Thyroid gland (tissue), 4 donors: Measurements from ENCODE around the gene ALDH2. TPM values are rescaled to one million over a fixed set of nuclear protein-coding genes. Genes with fewer than 3 reads are reported as not detected.
"Not testable (repeated sequence)": the region's sequence is repeated elsewhere in the genome, so short reads cannot be mapped to it uniquely, and the experiment has no call there.

Source experiments
- DNase-seq, 2 donors: peaks; one replicate each; pipeline ENCODE4 v3.0.0-alpha.2; 2019
- H3K27ac ChIP-seq, 3 donors: fragments of 200-600 bp; sonication (generic); 1 replicate in 2 of 3; 2 replicates in 1 of 3; pipeline ENCODE4 v1.5.1; 2016 to 2019; ENCODE audit warnings: mild to moderate bottlenecking in 1 of 3, moderate library complexity in 1 of 3
- H3K27me3 ChIP-seq: fragments of 200-600 bp; sonication (generic); one replicate; pipeline ENCODE4 v1.5.1; 2019
- H3K36me3 ChIP-seq, 2 donors: fragments of 200-600 bp; sonication (generic); one replicate each; pipeline ENCODE4 v1.5.1; 2016 to 2019
- H3K4me1 ChIP-seq, 2 donors: fragments of 200-600 bp; sonication (generic); one replicate each; pipeline ENCODE4 v1.5.1; 2017 to 2019
- H3K4me3 ChIP-seq, 3 donors: fragments of 200-600 bp; sonication (generic); replicated peaks in 1 of 3; 1 replicate in 2 of 3; 2 replicates in 1 of 3; pipeline ENCODE4 v1.5.1; 2016; ENCODE audit warnings: mild to moderate bottlenecking in 1 of 3
- H3K9me3 ChIP-seq: fragments of 200-600 bp; sonication (generic); one replicate; pipeline ENCODE4 v1.5.1; 2017
- CTCF ChIP-seq, 6 experiments: fragments of 200-600 bp in 3 of 6; fragments of 450-650 bp in 3 of 6; sonication (generic) in 3 of 6; IDR thresholded peaks; one replicate each; pipeline ENCODE4 v1.5.1; 2016 to 2019; ENCODE audit warnings: antibody characterized with exemption in 6 of 6, mild to moderate bottlenecking in 2 of 6, inconsistent platforms in 1 of 6, moderate library complexity in 1 of 6
- POLR2A ChIP-seq, 2 donors: fragments of 450-650 bp; IDR thresholded peaks; one replicate each; pipeline ENCODE4 v1.6.1; 2017; ENCODE audit warnings: antibody characterized with exemption in 2 of 2, mild to moderate bottlenecking in 2 of 2, moderate library complexity in 1 of 2
- WGBS, 2 donors: methylation state at CpG; one replicate each; pipeline ENCODE4 v1.1.5; 2017; 5-methylcytosine and 5-hydroxymethylcytosine counted together
- intact Hi-C: fragments of 100-400 bp; cut with DNase I; formaldehyde crosslinking; loops from one replicate; pipeline ENCODE4 v1.15.1; 2023
- total RNA-seq, 4 donors: library from RNA; depleted of rRNA; stranded (reverse); fragments of >200 nt; gene quantifications; one replicate each; pipeline ENCODE4 v1.2.3, GENCODE V29; 2016

ALDH2 gene
- total RNA-seq, 4 donors from 2014 or later, result 90.7 to 112 (median 97.8) TPM

GRCh38 chr12:111732786-111733185 lies 33.9 kb upstream of the ALDH2 start:
- Histone ChIP-seq H3K9me3 (no peaks in the 10 kb centered on the region), H3K36me3 (peaks cover 18 to 33% of the 10 kb centered on the region in 2 donors), H3K4me3 (no peak overlapping the region), H3K27ac (no peak overlapping the region), H3K27me3 (no peaks in the 10 kb centered on the region), H3K4me1 (no peaks in the 10 kb centered on the region)
- 95% methylated on average over 4 of the region's 4 CpGs for WGBS, 2 donors
- intact Hi-C loops, result no loop called here
- DNase-seq, result no peak
- no peak for TF ChIP-seq CTCF (IDR thresholded peaks at IDR 0.05)
- TF ChIP-seq POLR2A (IDR thresholded peaks at IDR 0.05), result no peak

- 87 to 97% methylated on average over 8 of the region's 8 CpGs for WGBS, 2 donors
- H3K4me1 ChIP-seq, result no peaks in the 10 kb centered on the region
- DNase-seq, result no peak
- H3K4me3 ChIP-seq, result no peak overlapping the region
- intact Hi-C loops, result no loop called here
- no peak overlapping the region for H3K27ac ChIP-seq
- TF ChIP-seq POLR2A (IDR thresholded peaks at IDR 0.05), result no peak
- TF ChIP-seq CTCF (IDR thresholded peaks at IDR 0.05), result no peak
- H3K9me3 ChIP-seq, result no peaks in the 10 kb centered on the region
- H3K27me3 ChIP-seq, result no peaks in the 10 kb centered on the region
- H3K36me3 ChIP-seq, result peaks cover 12 to 34% of the 10 kb centered on the region in 2 donors
These were observed 33.3 kb upstream of the ALDH2 start for GRCh38 chr12:111733340-111733915.

GRCh38 chr12:111739524-111739923 lies 27.2 kb upstream of the ALDH2 start:
- H3K36me3 ChIP-seq, H3K27me3 ChIP-seq, H3K4me3 ChIP-seq, H3K9me3 ChIP-seq, intact Hi-C loops, DNase-seq, H3K27ac ChIP-seq: not testable (repeated sequence)
- 95 to 97% methylated on average over 9 of the region's 9 CpGs for WGBS, 2 donors
- peaks cover 18 to 25% of the 10 kb centered on the region in 2 donors for H3K4me1 ChIP-seq

- Histone ChIP-seq H3K9me3 (no peaks in the 10 kb centered on the region), H3K4me1 (peaks cover 18 to 25% of the 10 kb centered on the region in 2 donors), H3K27me3 (no peaks in the 10 kb centered on the region), H3K4me3 (no peak overlapping the region), H3K27ac (peak overlapping the region; percentile 62 to 72 (median 63)), H3K36me3 (peaks cover 8 to 17% of the 10 kb centered on the region in 2 donors)
- peak; percentile 77 to 78 for DNase-seq
- intact Hi-C loops, result no loop called here
- WGBS, 2 donors, result 7 to 9% methylated on average over 4 of the region's 4 CpGs
- TF ChIP-seq POLR2A (IDR thresholded peaks at IDR 0.05), result no peak
- no peak for TF ChIP-seq CTCF (IDR thresholded peaks at IDR 0.05)
These were observed 25.4 kb upstream of the ALDH2 start for GRCh38 chr12:111741235-111741812.

GRCh38 chr12:111745211-111745610 lies 21.5 kb upstream of the ALDH2 start:
- no peak for TF ChIP-seq POLR2A (IDR thresholded peaks at IDR 0.05)
- no peak for TF ChIP-seq CTCF (IDR thresholded peaks at IDR 0.05)
- Histone ChIP-seq H3K36me3 (peaks cover 13 to 14% of the 10 kb centered on the region in 2 donors), H3K4me3 (no peak overlapping the region), H3K27ac (no peak overlapping the region), H3K27me3 (no peaks in the 10 kb centered on the region), H3K4me1 (peaks cover 18 to 32% of the 10 kb centered on the region in 2 donors), H3K9me3 (no peaks in the 10 kb centered on the region)
- 94 to 96% methylated on average over 4 of the region's 4 CpGs for WGBS, 2 donors
- intact Hi-C loops, result no loop called here
- no peak for DNase-seq
